GM12891 (cell line): ENCODE results near the gene CPNE2.

Source experiments
- PAX5 ChIP-seq: IDR thresholded peaks from 2 replicates; pipeline ENCODE4 v1.6.1; 2011; ENCODE audit warnings: low read length, moderate library complexity, mild to moderate bottlenecking; ENCODE audit not compliant: insufficient read depth, severe bottlenecking
- POLR2A ChIP-seq: IDR thresholded peaks from 2 replicates; pipeline ENCODE4 v1.6.1; 2011; ENCODE audit warnings: low read depth, low read length, control low read depth
- POLR2AphosphoS5 ChIP-seq: IDR thresholded peaks from 2 replicates; pipeline ENCODE4 v1.6.1; 2011; ENCODE audit warnings: low read depth, low read length, control low read depth
- POU2F2 ChIP-seq: IDR thresholded peaks from 2 replicates; pipeline ENCODE4 v1.6.1; 2011; ENCODE audit warnings: low read depth, mild to moderate bottlenecking, control low read depth, low read length, moderate library complexity
- SPI1 ChIP-seq: IDR thresholded peaks from 2 replicates; pipeline ENCODE4 v1.6.1; 2011; ENCODE audit warnings: low read depth, low read length, control low read depth
- TAF1 ChIP-seq: IDR thresholded peaks from 2 replicates; pipeline ENCODE4 v1.6.1; 2011; ENCODE audit warnings: low read depth, low read length, control low read depth

DNA sequence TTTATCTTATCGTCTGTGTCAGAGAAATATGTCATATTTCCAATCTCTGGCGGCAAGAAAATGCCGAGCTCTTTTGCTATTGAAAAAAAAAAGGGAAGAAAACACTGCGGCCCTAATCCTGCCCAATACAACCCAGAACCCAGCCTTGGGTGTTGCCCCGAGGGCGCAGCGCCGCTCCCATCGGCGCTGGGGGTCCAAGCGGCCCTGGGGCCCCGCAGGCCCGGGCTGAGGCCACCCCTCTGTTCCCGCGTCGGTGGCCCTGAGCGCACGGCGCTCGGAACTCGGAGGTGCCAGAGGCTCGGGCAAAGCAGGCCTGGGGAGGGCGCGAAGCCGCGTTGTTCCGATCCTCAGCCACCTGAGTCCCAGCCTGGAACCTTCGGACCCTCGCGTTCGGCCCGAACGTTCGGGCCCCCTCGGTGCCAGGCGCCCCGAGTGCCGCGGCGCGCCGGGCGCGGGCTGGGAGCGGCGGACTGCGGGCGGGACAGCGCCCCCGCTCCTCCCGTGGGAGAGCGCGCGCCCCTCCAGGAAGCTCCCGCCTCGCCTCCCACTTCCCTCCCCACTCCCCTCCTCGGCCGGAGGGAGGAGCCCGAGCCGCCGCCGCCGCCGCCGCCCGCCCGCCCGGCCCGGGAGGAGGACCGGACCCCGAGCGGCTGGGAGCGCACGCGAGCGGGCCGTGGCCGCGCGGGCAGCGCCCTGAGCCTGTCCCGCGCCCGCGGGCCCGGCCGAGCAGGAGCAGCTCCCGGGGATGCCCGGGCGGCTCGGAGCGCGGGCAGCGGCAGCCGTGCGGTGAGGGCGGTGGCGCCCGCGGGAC, at the start of gene CPNE2:
- no peak for TF ChIP-seq POLR2AphosphoS5
- no peak for TF ChIP-seq POLR2A
- no peak for TF ChIP-seq TAF1
- TF ChIP-seq SPI1: no peak
- TF ChIP-seq POU2F2: no peak
- TF ChIP-seq PAX5: no peak
